ENCODE results near the gene ADORA1.

The ADORA1 gene

GRCh38 chr1:203124011-203124410 is 3.5 kb upstream of the ADORA1 start:
- no peak for DNase-seq

- DNase-seq, result no peak
Observed at GRCh38 chr1:203124546-203125317, 2.8 kb upstream of the ADORA1 start.

GRCh38 chr1:203126151-203126865 is 1.2 kb upstream of the ADORA1 start:
- peak; percentile 50 for DNase-seq

GRCh38 chr1:203126866-203127665 is 460 bp upstream of the ADORA1 start:
- no peak for DNase-seq

- DNase-seq, result no peak
Observed at GRCh38 chr1:203128431-203128715, 847 bp downstream of the ADORA1 start.

GRCh38 chr1:203128716-203129500 is 1.4 kb downstream of the ADORA1 start:
- DNase-seq, result no peak

GRCh38 chr1:203129501-203130231 is 2.1 kb downstream of the ADORA1 start:
- no peak for DNase-seq

- no peak for DNase-seq
Observed at GRCh38 chr1:203130358-203130985, 2.9 kb downstream of the ADORA1 start.

GRCh38 chr1:203131548-203132200 is 4.1 kb downstream of the ADORA1 start:
- DNase-seq, result no peak

- DNase-seq, result no peak
Observed at GRCh38 chr1:203133970-203134725, 6.6 kb downstream of the ADORA1 start.

GRCh38 chr1:203135636-203136305 is 8.2 kb downstream of the ADORA1 start:
- peak; percentile 19 for DNase-seq

GRCh38 chr1:203136409-203137042 is 9.0 kb downstream of the ADORA1 start:
- DNase-seq, result no peak

GRCh38 chr1:203137324-203137723 is 9.8 kb downstream of the ADORA1 start:
- no peak for DNase-seq

- no peak for DNase-seq
Observed at GRCh38 chr1:203138066-203138465, 10.5 kb downstream of the ADORA1 start.

GRCh38 chr1:203139976-203140475 is 12.5 kb downstream of the ADORA1 start:
- DNase-seq, result no peak

GRCh38 chr1:203140743-203141520 is 13.4 kb downstream of the ADORA1 start:
- DNase-seq, result no peak

- no peak for DNase-seq
Observed at GRCh38 chr1:203142124-203142523, 14.6 kb downstream of the ADORA1 start.

- DNase-seq, result no peak
Observed at GRCh38 chr1:203142684-203143408, 15.3 kb downstream of the ADORA1 start.

Measured in OCI-M1 (cell line).